SK-N-SH (cell line): ENCODE data around the gene NAP1L1. TPM values are rescaled to one million over a fixed set of nuclear protein-coding genes. Genes with fewer than 3 reads are reported as not detected.
A peak's percentile ranks its signal among the peaks of the same experiment; 100 is the strongest.

Experiments used
- CTCF ChIA-PET: fragments of 300-600, 350-600 bp; formaldehyde crosslinking; extraction: SDS; loops from one replicate; lab custom pipeline; 2021; lab: Yijun Ruan, JAX
- POLR2A ChIA-PET: fragments of 350-600 bp; sonication (Branson Sonifier 250); formaldehyde crosslinking; extraction: SDS; loops from one replicate; lab custom pipeline; 2020; ENCODE audit warnings: antibody characterized with exemption, inconsistent platforms; lab: Yijun Ruan, JAX
- DNase-seq: peaks from one replicate; pipeline ENCODE4 v3.0.0; 2012
- H2AFZ ChIP-seq: fragments of 200-600 bp; sonication (generic); 2 replicates; pipeline ENCODE4 v1.8.1; 2016; ENCODE audit warnings: antibody characterized with exemption, mild to moderate bottlenecking, low read depth
- H3F3A ChIP-seq: fragments of 200-600 bp; sonication (generic); replicated peaks from 2 replicates; pipeline ENCODE3; 2016; ENCODE audit warnings: antibody characterized with exemption, mild to moderate bottlenecking; ENCODE audit not compliant: insufficient read depth
- H3K27ac ChIP-seq, 2 experiments: fragments of 200-500 bp in 1 of 2; fragments of 200-600 bp in 1 of 2; sonication (Bioruptor generic) in 1 of 2; sonication (generic), shearing (Covaris generic) in 1 of 2; 2 replicates each; pipeline versions ENCODE4 v1.5.1 to v1.6.1; 2014 to 2016; ENCODE audit warnings: low read depth in 2 of 2, inconsistent platforms in 1 of 2, low read length in 1 of 2, mild to moderate bottlenecking in 1 of 2, mixed read lengths in 1 of 2
- H3K27me3 ChIP-seq: fragments of 200-600 bp; sonication (generic), shearing (Covaris generic); 2 replicates; pipeline ENCODE4 v1.6.1; 2016; ENCODE audit warnings: mixed run types; ENCODE audit not compliant: insufficient read depth
- H3K36me3 ChIP-seq, 2 experiments: fragments of 200-500 bp in 1 of 2; fragments of 200-600 bp in 1 of 2; sonication (Bioruptor generic) in 1 of 2; sonication (generic) in 1 of 2; replicated peaks in 1 of 2; 2 replicates each; pipeline versions ENCODE3 to v1.5.1; 2014 to 2016; ENCODE audit warnings: low read length in 1 of 2, mild to moderate bottlenecking in 1 of 2; ENCODE audit not compliant: insufficient read depth in 2 of 2, control insufficient read depth in 1 of 2
- H3K4me1 ChIP-seq, 2 experiments: fragments of 200-500 bp in 1 of 2; fragments of 200-600 bp in 1 of 2; sonication (Bioruptor generic) in 1 of 2; sonication (generic), shearing (Covaris generic) in 1 of 2; 2 replicates each; pipeline versions ENCODE4 v1.5.1 to v1.6.1; 2014 to 2016; ENCODE audit warnings: low read depth in 1 of 2, low read length in 1 of 2, mixed run types in 1 of 2; ENCODE audit not compliant: insufficient read depth in 2 of 2, control insufficient read depth in 1 of 2
- H3K4me2 ChIP-seq: fragments of 200-600 bp; sonication (generic), shearing (Covaris generic); 2 replicates; pipeline ENCODE4 v1.6.1; 2017; ENCODE audit warnings: mixed run types
- H3K4me3 ChIP-seq, 2 experiments: fragments of 200-500 bp in 1 of 2; fragments of 200-600 bp in 1 of 2; sonication (Bioruptor generic) in 1 of 2; sonication (generic), shearing (Covaris generic) in 1 of 2; 2 replicates each; pipeline versions ENCODE4 v1.5.1 to v1.8.1; 2014 to 2016; ENCODE audit warnings: low read depth in 2 of 2, inconsistent platforms in 1 of 2, low read length in 1 of 2, mild to moderate bottlenecking in 1 of 2, mixed read lengths in 1 of 2, moderate library complexity in 1 of 2
- H3K79me2 ChIP-seq: fragments of 200-600 bp; sonication (generic); 2 replicates; pipeline ENCODE4 v1.8.1; 2017; ENCODE audit warnings: mild to moderate bottlenecking; ENCODE audit not compliant: insufficient read depth
- H3K9ac ChIP-seq: fragments of 200-600 bp; sonication (generic); 2 replicates; pipeline ENCODE4 v1.6.1; 2017; ENCODE audit warnings: mixed run types
- H3K9me2 ChIP-seq: fragments of 200-600 bp; sonication (generic); 2 replicates; pipeline ENCODE4 v1.6.1; 2017; ENCODE audit warnings: mixed run types
- H3K9me3 ChIP-seq: fragments of 200-600 bp; sonication (generic); 2 replicates; pipeline ENCODE4 v1.6.1; 2017; ENCODE audit warnings: mixed run types, mild to moderate bottlenecking, moderate library complexity
- H4K20me1 ChIP-seq: fragments of 200-600 bp; sonication (generic); 2 replicates; pipeline ENCODE4 v1.6.1; 2017; ENCODE audit warnings: mild to moderate bottlenecking, mixed run types; ENCODE audit not compliant: insufficient read depth
- CHD2 ChIP-seq: fragments of 150-350 bp; IDR thresholded peaks from 2 replicates; pipeline ENCODE4 v1.6.1; 2018; ENCODE audit warnings: low read length; ENCODE audit not compliant: partially characterized antibody
- ELF1 ChIP-seq: IDR thresholded peaks from 2 replicates; pipeline ENCODE4 v1.4.0; 2012
- FOSL2 ChIP-seq: IDR thresholded peaks from 2 replicates; pipeline ENCODE4 v1.4.0; 2012; ENCODE audit warnings: low read depth, mild to moderate bottlenecking, moderate library complexity, borderline replicate concordance
- GATA2 ChIP-seq: sonication (generic); formaldehyde crosslinking; IDR thresholded peaks from 2 replicates; pipeline ENCODE4 v1.5.0; 2020; ENCODE audit warnings: mild to moderate bottlenecking, missing genetic modification reagents
- JUND ChIP-seq: IDR thresholded peaks from 2 replicates; pipeline ENCODE4 v1.4.0; 2012
- MXI1 ChIP-seq: IDR thresholded peaks from 2 replicates; pipeline ENCODE4 v1.6.1; 2012; ENCODE audit warnings: mild to moderate bottlenecking, low read depth, low read length, improper control_type of control experiment
- NFIC ChIP-seq: IDR thresholded peaks from 2 replicates; pipeline ENCODE4 v1.4.0; 2012; ENCODE audit warnings: borderline replicate concordance
- RFX5 ChIP-seq: IDR thresholded peaks from 2 replicates; pipeline ENCODE4 v1.6.1; 2012; ENCODE audit warnings: mild to moderate bottlenecking, improper control_type of control experiment, low read length
- RXRA ChIP-seq: IDR thresholded peaks from 2 replicates; pipeline ENCODE4 v1.4.0; 2012; ENCODE audit warnings: low read depth, mild to moderate bottlenecking, borderline replicate concordance
- SIN3A ChIP-seq: IDR thresholded peaks from 2 replicates; pipeline ENCODE4 v1.6.1; 2012; ENCODE audit warnings: low read depth, mild to moderate bottlenecking, low read length, moderate library complexity, borderline replicate concordance
- TAF1 ChIP-seq: IDR thresholded peaks from 2 replicates; pipeline ENCODE4 v1.6.1; 2012; ENCODE audit warnings: low read depth, mild to moderate bottlenecking, low read length, moderate library complexity, borderline replicate concordance
- WGBS: methylation state at CpG from one replicate; pipeline ENCODE4 v1.1.6; 2017; ENCODE audit warnings: low lambda C conversion rate; 5-methylcytosine and 5-hydroxymethylcytosine counted together
- polyA plus RNA-seq, 3 experiments: library from polyadenylated mRNA; depleted of rRNA; stranded (reverse); fragments of >200 nt; gene quantifications; 2 replicates each; pipeline ENCODE4 v1.2.3, GENCODE V29; 2012
- TF ChIP-seq, protein P1 (sequence below): fragments of 200-600 bp; sonication (generic); IDR thresholded peaks from 2 replicates; pipeline ENCODE4 v1.6.1; 2017; ENCODE audit warnings: antibody characterized with exemption, mild to moderate bottlenecking, moderate library complexity
- TF ChIP-seq, protein P2 (sequence below): IDR thresholded peaks from 2 replicates; pipeline ENCODE4 v1.4.0; 2012; ENCODE audit warnings: low read depth, borderline replicate concordance
- TF ChIP-seq, protein P3 (sequence below): IDR thresholded peaks from 2 replicates; pipeline ENCODE4 v1.6.1; 2012; ENCODE audit warnings: mild to moderate bottlenecking, low read depth, low read length, moderate library complexity
- TF ChIP-seq, protein P4 (sequence below): IDR thresholded peaks from 2 replicates; pipeline ENCODE4 v1.4.0; 2012; ENCODE audit warnings: low read depth, borderline replicate concordance
- TF ChIP-seq, protein P5 (sequence below): IDR thresholded peaks from 2 replicates; pipeline ENCODE4; 2012

NAP1L1 gene
- polyA plus RNA-seq, 1 of the 3 experiments (the other 2 are of a cell fraction), result 197 TPM

DNA sequence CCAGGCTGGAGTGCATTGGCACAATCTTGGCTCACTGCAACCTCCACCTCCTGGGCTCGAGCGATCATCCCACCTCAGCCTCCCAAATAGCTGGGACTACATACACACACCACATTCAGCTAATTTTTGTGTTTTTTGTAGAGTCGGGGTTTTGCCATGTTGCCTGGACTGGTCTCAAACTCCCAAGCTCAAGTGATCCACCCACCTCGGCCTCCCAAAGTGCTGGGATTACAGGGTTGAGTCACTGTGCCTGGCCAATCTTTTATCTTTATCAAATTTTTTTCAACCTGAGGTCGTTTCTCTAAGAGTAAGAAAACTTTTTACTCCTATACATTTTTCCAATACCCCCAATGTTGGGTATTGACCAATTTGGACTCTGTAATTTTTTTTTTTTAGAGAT lies 40.0 kb upstream of the NAP1L1 start:
- H3K4me1 ChIP-seq, result peaks cover 0 to 9% of the 10 kb centered on the region in 2 experiments; a peak in 1 of 4 replicates
- peak overlapping the region; percentile 49 for H3K4me2 ChIP-seq
- H3K36me3 ChIP-seq, result no peaks in the 10 kb centered on the region
- POLR2A ChIA-PET, result no interaction called here
- no peak overlapping the region for H3K4me3 ChIP-seq
- peak overlapping the region in 1 of 2 experiments; percentile 85; a peak in 2 of 4 replicates for H3K27ac ChIP-seq
- no peaks in the 10 kb centered on the region for H3K9me3 ChIP-seq
- H3K79me2 ChIP-seq, result no peaks in the 10 kb centered on the region
- DNase-seq, result no peak
- H3K27me3 ChIP-seq, result no peaks in the 10 kb centered on the region
- H3F3A ChIP-seq, result peaks cover 18% of the 10 kb centered on the region
- peak overlapping the region; percentile 24; the same call in 1 of the 2 replicates for H3K9ac ChIP-seq
- no peaks in the 10 kb centered on the region for H3K9me2 ChIP-seq
- TF ChIP-seq, protein P1, sequence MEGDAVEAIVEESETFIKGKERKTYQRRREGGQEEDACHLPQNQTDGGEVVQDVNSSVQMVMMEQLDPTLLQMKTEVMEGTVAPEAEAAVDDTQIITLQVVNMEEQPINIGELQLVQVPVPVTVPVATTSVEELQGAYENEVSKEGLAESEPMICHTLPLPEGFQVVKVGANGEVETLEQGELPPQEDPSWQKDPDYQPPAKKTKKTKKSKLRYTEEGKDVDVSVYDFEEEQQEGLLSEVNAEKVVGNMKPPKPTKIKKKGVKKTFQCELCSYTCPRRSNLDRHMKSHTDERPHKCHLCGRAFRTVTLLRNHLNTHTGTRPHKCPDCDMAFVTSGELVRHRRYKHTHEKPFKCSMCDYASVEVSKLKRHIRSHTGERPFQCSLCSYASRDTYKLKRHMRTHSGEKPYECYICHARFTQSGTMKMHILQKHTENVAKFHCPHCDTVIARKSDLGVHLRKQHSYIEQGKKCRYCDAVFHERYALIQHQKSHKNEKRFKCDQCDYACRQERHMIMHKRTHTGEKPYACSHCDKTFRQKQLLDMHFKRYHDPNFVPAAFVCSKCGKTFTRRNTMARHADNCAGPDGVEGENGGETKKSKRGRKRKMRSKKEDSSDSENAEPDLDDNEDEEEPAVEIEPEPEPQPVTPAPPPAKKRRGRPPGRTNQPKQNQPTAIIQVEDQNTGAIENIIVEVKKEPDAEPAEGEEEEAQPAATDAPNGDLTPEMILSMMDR, result no peak
- TF ChIP-seq RXRA, result no peak
- peak; percentile 4; the same call in 1 of the 2 replicates for TF ChIP-seq FOSL2
- TF ChIP-seq, all 33 proteins: peak for 1
- 50% methylated on average over 5 of the region's 5 CpGs for WGBS
- peak overlapping the region; percentile 67 for H2AFZ ChIP-seq
- H4K20me1 ChIP-seq, result no peaks in the 10 kb centered on the region
- CTCF ChIA-PET, result no interaction called here

DNA sequence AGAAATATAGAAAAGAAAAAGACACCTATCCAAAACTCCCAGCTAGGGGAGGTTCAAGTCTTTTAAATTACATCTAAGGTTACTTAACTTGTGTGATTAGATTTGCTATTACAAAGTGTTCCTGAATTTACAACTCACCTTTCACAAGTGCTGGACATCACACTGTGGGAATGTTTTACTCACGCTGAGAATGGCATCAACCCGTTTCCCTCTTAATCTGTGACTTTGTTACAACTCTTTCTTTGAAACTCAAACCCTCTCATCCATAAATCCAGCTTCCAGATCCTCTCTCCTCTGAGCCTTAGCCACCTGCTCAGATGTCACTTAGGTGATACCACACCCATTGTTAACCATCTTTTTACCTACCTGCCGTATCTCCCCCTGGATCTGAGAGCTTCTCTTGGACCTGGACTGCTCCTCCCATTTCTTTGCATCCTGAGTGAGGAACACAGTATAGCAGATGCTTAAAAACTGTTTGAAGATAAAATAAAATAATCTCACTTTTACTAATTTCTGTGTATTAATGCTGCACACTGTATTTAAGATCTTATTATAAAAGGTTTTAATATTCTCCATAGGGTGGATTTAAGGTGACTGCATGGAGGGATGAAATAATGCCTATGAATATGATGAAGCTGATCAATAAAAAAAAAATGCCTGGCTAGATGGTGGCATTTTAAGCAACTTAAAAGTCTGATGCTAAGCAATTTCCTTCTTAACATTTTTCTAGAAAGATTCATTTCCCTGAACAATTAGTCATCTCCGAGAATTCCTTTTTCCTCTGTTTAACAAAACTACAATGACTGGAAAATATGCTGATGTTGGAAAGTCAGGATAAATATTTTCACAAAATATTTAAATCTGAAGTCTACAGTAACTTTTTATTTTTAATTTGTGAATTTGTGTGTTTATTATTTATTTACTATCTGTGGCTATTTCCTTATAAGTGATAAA lies 39.1 kb upstream of the NAP1L1 start:
- CTCF ChIA-PET, result no interaction called here
- H4K20me1 ChIP-seq, result no peaks in the 10 kb centered on the region
- peak overlapping the region; percentile 74 for H2AFZ ChIP-seq
- no peaks in the 10 kb centered on the region for H3K27me3 ChIP-seq
- H3K79me2 ChIP-seq, result no peaks in the 10 kb centered on the region
- 39% methylated on average over 4 of the region's 4 CpGs for WGBS
- peak overlapping the region; percentile 72 for H3K4me2 ChIP-seq
- peaks cover 18% of the 10 kb centered on the region for H3F3A ChIP-seq
- H3K4me1 ChIP-seq, result peaks cover 0 to 9% of the 10 kb centered on the region in 2 experiments; a peak in 1 of 4 replicates
- POLR2A ChIA-PET, result no interaction called here
- peak overlapping the region in 1 of 2 experiments; percentile 85; a peak in 3 of 4 replicates for H3K27ac ChIP-seq
- no peaks in the 10 kb centered on the region for H3K9me3 ChIP-seq
- no peaks in the 10 kb centered on the region for H3K9me2 ChIP-seq
- H3K9ac ChIP-seq, result peak overlapping the region; percentile 45
- DNase-seq, result no peak
- no peak overlapping the region; a peak in 1 of 4 replicates for H3K4me3 ChIP-seq
- H3K36me3 ChIP-seq, result no peaks in the 10 kb centered on the region
- no peak for TF ChIP-seq MXI1
- TF ChIP-seq JUND, result peak; percentile 74
- TF ChIP-seq CHD2, result no peak
- no peak; the same call in 1 of the 2 replicates for TF ChIP-seq NFIC
- no peak for TF ChIP-seq ELF1
- no peak for TF ChIP-seq GATA2 (CRISPR knock-in tag)
- TF ChIP-seq, protein P2, sequence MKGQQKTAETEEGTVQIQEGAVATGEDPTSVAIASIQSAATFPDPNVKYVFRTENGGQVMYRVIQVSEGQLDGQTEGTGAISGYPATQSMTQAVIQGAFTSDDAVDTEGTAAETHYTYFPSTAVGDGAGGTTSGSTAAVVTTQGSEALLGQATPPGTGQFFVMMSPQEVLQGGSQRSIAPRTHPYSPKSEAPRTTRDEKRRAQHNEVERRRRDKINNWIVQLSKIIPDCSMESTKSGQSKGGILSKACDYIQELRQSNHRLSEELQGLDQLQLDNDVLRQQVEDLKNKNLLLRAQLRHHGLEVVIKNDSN, result no peak
- TF ChIP-seq, protein P3, sequence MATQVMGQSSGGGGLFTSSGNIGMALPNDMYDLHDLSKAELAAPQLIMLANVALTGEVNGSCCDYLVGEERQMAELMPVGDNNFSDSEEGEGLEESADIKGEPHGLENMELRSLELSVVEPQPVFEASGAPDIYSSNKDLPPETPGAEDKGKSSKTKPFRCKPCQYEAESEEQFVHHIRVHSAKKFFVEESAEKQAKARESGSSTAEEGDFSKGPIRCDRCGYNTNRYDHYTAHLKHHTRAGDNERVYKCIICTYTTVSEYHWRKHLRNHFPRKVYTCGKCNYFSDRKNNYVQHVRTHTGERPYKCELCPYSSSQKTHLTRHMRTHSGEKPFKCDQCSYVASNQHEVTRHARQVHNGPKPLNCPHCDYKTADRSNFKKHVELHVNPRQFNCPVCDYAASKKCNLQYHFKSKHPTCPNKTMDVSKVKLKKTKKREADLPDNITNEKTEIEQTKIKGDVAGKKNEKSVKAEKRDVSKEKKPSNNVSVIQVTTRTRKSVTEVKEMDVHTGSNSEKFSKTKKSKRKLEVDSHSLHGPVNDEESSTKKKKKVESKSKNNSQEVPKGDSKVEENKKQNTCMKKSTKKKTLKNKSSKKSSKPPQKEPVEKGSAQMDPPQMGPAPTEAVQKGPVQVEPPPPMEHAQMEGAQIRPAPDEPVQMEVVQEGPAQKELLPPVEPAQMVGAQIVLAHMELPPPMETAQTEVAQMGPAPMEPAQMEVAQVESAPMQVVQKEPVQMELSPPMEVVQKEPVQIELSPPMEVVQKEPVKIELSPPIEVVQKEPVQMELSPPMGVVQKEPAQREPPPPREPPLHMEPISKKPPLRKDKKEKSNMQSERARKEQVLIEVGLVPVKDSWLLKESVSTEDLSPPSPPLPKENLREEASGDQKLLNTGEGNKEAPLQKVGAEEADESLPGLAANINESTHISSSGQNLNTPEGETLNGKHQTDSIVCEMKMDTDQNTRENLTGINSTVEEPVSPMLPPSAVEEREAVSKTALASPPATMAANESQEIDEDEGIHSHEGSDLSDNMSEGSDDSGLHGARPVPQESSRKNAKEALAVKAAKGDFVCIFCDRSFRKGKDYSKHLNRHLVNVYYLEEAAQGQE, result no peak
- TF ChIP-seq TAF1, result no peak
- no peak for TF ChIP-seq SIN3A
- TF ChIP-seq, protein P4, sequence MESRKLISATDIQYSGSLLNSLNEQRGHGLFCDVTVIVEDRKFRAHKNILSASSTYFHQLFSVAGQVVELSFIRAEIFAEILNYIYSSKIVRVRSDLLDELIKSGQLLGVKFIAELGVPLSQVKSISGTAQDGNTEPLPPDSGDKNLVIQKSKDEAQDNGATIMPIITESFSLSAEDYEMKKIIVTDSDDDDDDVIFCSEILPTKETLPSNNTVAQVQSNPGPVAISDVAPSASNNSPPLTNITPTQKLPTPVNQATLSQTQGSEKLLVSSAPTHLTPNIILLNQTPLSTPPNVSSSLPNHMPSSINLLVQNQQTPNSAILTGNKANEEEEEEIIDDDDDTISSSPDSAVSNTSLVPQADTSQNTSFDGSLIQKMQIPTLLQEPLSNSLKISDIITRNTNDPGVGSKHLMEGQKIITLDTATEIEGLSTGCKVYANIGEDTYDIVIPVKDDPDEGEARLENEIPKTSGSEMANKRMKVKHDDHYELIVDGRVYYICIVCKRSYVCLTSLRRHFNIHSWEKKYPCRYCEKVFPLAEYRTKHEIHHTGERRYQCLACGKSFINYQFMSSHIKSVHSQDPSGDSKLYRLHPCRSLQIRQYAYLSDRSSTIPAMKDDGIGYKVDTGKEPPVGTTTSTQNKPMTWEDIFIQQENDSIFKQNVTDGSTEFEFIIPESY, result no peak
- TF ChIP-seq, protein P5, sequence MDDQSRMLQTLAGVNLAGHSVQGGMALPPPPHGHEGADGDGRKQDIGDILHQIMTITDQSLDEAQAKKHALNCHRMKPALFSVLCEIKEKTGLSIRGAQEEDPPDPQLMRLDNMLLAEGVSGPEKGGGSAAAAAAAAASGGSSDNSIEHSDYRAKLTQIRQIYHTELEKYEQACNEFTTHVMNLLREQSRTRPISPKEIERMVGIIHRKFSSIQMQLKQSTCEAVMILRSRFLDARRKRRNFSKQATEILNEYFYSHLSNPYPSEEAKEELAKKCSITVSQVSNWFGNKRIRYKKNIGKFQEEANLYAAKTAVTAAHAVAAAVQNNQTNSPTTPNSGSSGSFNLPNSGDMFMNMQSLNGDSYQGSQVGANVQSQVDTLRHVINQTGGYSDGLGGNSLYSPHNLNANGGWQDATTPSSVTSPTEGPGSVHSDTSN, result no peak
- no peak for TF ChIP-seq RFX5
